SIG-M5 treated with dmso at 0.1 percent for 504 hours (cell line): ENCODE data around the gene WHRN.

ENCODE experiments used
- DNase-seq: peaks from one replicate; lab custom pipeline; 2025; ENCODE audit not compliant: unreplicated experiment; lab: John Stamatoyannopoulos, UW

Gene WHRN

DNA sequence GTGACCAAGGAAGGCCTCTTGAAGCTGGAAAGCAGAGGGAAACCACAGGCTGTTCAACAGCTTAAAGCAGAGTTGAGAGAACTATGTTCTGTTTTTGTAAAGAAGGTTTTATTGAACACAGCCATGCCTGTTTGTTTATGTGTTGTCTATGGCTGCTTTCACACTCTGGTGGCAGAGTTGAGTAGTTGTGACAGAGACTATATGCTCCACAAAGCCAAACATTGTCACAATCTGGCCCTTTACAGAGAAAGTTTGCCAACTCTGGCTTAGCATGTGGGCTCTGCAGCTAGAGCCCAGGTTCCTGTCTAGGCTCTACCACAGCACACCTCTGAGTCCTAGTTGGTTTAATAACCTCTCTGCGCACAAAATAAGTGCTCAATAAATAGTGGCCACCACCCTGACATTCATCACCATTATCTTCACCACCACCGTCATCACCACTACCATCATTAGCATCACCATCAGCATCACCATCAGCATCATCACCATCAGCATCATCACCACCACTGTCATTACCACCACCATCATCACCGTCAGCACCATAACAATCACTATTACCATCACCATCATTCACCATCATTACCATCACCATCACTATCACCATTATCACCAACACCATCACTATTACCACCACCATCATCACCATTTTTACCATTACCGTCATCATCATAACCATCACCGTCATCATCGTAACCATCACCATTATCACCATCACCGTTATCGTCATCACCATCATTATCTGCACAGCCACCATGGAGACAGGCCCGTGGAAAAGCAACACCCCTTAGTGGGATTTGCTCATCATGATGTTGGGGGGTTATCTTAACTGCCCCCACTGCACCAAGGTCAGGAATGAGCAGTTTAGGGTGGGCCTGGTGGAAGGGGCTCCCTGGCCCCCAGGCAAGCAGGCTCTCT lies 135.8 kb downstream of the WHRN start:
- DNase-seq = no peak

DNA sequence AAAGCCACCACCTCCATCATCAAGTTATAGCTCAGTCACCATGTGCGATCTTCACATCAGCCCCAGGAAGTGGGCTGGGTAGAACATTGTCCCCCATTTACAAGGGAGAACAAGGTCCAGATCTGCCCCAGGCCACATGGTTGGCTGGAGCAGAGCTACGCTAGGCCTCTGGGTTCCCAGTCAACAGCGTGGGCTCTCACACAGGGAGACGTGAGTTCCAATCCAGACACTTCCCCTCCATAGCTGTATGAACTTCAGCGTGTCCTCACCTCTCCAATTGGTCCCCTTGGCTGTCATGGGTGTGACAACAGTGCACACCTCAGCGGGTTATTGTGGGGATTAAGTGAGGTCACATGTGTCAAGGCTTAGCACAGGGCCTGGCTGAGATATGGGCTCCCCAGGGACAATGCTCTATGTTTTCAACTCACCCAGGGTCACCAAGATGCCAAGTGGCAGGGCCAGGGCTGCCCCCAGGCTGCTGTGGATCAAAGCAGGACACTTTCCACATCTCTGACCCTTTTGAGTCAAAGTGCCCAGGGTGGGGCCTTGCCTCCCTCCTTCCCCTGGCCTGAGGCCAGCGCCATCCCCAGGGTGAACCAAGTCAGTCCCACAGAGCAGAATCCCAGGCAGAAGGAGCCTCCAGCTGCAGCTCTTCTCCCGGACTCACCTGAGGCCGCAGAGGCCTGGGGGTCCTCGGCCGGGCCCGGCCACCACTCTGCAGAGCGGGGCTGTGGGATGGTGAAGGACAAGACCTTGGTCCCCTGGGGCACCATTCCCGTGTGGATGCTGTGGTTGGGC lies 137.3 kb downstream of the WHRN start:
- no peak for DNase-seq

DNA sequence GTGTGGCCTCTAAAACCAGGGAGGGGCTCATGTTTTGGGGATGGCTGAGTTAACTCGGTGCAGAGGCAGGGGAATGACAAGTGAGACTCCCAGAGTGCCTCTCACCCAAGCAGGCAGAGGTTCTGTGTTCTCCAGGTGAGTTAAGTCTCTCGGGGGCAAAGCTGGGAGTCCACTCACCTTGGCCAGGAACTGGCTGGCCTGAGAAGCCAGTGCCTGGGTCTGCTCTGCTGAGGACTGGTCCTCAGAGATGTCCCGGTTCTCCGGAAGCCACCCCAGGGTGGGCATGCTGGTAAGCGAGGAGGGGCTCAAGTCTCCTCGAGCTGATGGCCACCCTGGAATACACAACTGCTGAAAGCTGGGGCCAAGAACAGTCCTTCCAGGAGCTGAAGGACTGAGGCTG lies 137.9 kb downstream of the WHRN start:
- no peak for DNase-seq

DNA sequence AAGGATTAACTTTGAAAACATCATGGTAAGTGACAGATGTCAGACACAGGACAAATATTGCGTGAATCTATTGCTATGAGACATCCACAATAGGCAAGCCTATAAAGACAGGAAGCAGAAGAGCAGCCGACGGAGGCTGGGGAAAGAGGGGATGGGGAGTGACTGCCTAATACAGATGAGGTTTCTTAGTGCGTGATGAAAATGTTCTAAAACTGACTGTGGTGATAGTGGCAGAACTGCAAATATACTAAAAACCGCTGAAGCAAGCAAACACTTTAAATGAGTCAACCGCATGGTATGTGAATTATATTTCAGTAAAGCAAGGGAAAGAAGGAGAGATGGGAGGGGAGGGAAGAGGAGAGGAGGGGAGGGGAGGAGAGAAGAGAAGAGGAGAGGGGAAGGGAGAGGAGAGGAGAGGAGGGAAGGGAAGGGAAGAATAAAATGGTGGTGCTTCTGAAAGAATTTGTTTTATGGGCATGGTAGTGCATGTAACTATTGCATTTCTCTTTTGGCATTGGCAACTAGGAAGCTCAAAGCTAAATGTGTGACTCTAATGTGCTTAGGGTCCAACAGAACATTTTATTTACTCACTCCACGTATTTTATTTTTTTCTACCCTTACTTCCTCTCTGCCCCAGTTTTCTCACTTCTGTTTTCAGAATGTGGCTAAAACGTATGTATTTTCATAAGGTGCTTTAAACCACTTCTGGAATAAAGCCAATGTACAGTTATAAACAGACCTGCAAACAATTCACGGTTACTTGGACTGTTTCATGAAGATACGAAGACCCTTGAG lies 138.7 kb downstream of the WHRN start:
- DNase-seq = peak; percentile 91

DNA sequence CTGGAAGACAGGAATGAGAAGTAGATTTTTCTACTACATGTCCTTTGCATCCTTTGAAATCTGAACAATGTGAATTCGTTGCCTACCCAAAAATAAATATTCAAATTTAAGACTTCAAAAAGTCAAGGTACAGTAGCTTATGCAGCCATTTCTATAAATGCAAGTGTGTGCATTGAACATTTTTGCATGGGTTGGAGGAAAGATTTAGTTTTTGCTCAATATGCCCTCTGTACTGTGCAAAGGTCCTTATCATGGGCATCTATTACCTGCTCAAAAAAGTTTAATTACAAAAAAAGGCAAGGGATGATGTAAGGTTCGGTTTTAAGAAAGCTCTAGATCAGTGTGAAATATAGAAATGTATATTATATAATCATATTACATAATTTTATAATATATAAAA lies 140.1 kb downstream of the WHRN start:
- DNase-seq = no peak

DNA sequence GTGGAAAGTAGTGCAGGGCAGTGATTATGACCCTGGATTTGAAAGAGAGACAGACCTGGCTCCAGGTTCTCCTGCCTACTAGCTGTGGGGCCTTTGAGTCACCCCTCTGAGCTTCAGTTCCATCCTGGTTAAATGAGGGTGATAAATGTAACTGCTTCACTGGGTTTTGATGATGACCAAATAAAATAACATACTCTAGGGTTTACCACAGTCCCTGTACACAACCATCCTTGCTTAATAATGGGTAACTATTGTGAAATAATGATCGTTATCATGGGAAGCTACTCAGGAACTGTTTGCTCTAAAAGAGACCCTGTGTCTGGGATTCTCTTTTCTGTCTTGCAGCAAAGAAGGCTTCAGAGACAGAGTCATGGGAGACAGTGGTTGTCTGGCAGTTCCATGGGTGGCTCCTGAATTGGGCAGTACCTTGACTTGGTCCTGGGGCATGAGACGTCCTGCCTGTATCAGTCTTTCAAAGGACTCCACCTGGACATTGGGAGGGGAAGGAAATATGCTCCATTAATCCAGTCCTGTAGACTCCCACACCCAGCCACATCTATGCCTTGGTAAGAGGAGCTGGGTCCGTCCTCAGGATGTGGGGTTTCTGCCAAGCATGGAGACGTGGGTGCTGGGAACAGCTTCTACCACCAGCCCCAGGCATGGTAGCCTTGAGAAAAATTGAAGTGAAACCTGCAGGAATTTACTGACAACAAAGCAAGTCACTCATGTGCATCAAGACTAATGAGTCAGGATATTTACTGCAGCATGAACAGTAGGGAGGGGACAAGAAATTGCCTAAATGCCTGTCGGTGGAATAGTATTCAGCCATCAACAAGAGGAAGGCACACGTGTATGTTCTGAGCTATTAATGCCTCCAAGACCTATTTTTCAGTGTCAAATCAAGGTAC lies 140.9 kb downstream of the WHRN start:
- DNase-seq = peak; percentile 91

DNA sequence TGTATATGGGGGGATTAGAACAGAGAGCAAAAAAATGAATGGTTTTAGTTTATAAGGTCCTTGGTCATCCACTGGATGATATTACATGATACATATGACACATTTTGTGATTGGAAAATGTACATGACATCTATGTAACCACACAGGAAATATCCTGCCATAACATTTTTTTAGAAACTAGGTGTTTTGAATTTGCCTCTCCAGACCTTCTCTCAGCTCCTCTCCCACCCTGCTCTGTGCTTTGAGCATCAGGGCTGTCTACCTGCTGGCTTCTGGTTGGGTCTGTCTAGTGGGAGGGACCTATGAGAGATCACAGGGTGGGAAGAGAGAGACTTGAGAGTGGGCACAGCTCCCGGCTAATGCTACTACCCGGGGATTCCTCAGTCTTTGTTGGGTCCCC lies 141.8 kb downstream of the WHRN start:
- no peak for DNase-seq

DNA sequence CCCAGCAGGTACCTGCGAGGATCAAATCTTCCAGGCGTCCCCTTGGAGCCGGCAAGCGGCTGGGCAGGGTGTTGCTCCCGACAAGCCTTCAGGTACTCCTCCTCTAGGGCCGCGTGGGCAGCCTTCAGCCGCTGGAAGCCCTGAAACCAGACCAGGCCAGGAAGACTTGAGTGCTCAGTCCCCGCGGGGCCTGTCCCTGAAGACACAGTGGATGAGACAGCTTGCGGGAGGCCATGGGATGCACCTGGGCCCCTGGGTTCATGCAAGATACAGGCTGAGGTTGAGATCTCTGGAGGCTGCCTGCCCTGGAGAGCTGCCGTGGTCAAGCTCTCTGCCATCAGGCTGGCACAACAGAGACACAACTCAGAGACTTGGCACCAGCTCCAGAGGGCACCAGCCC lies 142.9 kb downstream of the WHRN start:
- DNase-seq = no peak

DNA sequence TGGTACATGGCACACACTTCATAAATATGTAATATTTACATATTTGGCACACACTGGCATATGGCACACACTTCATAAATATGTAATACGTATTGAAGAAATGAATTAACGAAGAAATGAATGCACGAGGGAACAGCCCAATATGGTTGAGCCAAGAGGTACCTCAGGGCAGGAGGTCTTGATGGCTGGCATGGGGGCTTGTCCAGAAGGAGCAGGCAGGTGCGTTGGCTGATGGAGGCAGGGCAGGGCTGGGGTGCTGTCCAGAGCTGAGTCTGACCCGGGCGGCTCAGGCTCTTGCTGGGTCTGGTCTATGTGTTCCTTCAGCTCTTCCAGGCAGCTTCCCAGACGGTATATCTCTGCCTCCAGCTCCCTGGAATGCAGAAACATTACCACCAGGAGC lies 143.7 kb downstream of the WHRN start:
- DNase-seq = no peak

DNA sequence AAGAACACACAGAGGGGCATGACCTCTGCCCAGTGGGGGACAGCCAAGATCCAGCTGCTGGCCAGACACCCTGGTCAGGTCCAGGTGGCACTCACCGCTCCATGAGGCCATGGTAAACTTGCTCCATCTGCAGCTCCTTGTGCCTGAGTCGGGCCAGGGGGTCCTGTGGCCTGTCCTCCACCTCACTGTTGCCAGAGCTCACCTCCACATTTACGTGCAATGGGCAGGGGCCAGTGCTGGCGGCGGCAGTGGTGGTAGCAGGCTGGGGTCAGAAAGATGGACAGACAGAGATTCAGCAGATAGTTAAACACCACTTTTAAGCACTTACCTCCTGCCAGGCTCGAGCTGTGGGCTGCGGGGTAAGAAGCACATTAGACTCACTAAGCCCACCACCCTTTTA lies 145.5 kb downstream of the WHRN start:
- no peak for DNase-seq

DNA sequence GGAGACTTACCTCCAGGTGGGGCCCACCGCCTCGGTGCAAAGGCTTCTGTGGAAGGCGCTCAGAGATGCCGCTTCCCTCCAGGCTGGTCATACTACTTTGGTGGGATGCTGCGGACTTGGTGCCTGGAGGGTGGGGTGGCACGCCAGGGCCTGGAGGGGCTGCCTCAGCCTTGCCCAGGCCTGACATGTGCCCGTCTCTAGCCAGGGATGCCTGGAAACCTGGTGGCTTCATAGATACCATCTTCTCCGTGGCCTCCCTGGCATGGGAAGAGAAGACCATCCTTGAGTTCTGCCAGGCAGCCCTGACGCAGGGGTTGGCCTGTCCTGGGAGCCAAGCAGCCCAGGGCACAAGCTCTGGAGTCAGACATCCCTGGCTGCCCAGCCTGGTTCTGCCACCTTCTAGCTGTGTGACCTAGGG lies 147.4 kb downstream of the WHRN start:
- DNase-seq = no peak

DNA sequence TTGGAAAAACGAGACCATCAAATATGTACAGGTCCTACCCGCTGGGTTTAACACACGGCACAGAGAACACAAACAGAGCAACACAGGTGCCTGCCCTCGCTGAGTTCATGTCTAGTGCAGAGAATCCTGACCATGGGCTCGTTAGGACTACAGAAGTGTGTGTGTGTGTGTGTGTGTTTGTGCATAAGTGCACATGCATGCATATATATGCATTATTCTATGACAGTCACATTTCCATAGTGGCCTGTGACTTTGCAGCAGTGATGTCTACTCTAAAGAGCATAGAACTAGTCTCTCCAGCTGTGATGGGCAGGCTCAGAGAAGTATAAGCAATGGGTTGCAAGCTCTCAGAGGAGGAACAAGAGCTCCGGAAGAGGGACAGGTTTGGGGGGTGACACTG lies 147.9 kb downstream of the WHRN start:
- DNase-seq = no peak

DNA sequence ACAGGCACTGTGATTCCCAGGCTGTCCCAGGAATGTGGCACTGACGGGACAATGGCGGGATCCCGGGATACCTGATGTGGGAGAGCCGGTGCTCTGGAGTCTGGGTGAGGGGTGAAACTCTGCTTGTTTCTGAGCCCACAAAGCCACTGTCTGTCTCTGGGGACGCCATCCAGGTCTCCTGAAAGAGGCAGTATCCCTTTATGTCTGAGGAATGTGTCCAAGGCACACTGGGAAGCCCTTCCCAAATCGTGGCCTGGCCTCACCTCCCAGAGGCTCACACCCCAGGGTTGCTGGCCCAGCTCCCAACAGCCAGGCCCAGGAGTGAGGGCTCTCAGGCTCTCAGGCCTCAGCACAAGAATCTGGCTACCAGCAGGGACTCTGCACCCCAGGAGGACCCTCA lies 148.5 kb downstream of the WHRN start:
- no peak for DNase-seq

DNA sequence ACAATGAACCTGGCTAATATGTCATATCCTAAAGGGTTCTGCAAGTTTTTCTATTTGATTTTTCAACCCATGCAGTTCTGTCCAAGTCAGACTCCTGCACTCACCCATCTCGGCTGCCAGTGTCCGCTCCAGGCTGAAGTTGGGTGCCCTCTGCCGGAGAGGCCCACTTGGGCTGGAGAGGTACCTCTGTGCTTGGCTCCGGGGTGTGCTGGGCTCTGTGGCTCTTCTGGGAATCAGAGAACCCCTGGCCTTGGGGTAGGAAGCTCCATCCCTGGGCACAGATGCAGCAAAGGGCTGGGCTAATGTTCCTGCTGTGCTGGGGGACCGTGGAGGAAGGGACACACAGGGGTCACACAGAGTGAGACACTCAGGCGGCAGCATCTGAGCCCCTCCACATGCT lies 149.5 kb downstream of the WHRN start:
- no peak for DNase-seq
